Ecto neural progenitor cell (in vitro differentiated cells): ENCODE measurements around the gene TMEM169.
A peak's percentile ranks its signal among the peaks of the same experiment; 100 is the strongest.
"Not testable (repeated sequence)": the region's sequence is repeated elsewhere in the genome, so short reads cannot be mapped to it uniquely, and the experiment has no call there.

Experiments used
- DNase-seq: peaks from one replicate; pipeline ENCODE4 v3.0.0-alpha.2; 2018; ENCODE audit warnings: low spot score

TMEM169 gene

GRCh38 chr2:216071111-216071851 is 10.4 kb upstream of the TMEM169 start:
- DNase-seq: no peak

- DNase-seq: no peak
These were observed 9.2 kb upstream of the TMEM169 start for GRCh38 chr2:216072473-216072872.

- DNase-seq: no peak
These were observed 7.9 kb upstream of the TMEM169 start for GRCh38 chr2:216073773-216074172.

GRCh38 chr2:216074380-216074779 is 7.3 kb upstream of the TMEM169 start:
- DNase-seq: no peak

GRCh38 chr2:216074794-216075193 is 6.9 kb upstream of the TMEM169 start:
- DNase-seq: no peak

- DNase-seq: no peak
These were observed 5.9 kb upstream of the TMEM169 start for GRCh38 chr2:216075510-216076485.

GRCh38 chr2:216078776-216079175 is 2.9 kb upstream of the TMEM169 start:
- no peak for DNase-seq

GRCh38 chr2:216080048-216080447 is 1.7 kb upstream of the TMEM169 start:
- not testable (repeated sequence) for DNase-seq

- DNase-seq: no peak
These were observed 707 bp upstream of the TMEM169 start for GRCh38 chr2:216081012-216081411.

- DNase-seq: peak; percentile 52
These were observed 495 bp downstream of the TMEM169 start for GRCh38 chr2:216082117-216082711.

- peak; percentile 50 for DNase-seq
These were observed 1.1 kb downstream of the TMEM169 start for GRCh38 chr2:216082805-216083204.

GRCh38 chr2:216083464-216084281 is 2.0 kb downstream of the TMEM169 start:
- peak; percentile 81 for DNase-seq

- DNase-seq: no peak
These were observed 2.8 kb downstream of the TMEM169 start for GRCh38 chr2:216084547-216084946.

GRCh38 chr2:216086207-216086893 is 4.6 kb downstream of the TMEM169 start:
- no peak for DNase-seq

- no peak for DNase-seq
These were observed 8.7 kb downstream of the TMEM169 start for GRCh38 chr2:216090369-216090786.

- no peak for DNase-seq
These were observed 10.9 kb downstream of the TMEM169 start for GRCh38 chr2:216092646-216093045.

GRCh38 chr2:216094701-216095100 is 13.0 kb downstream of the TMEM169 start:
- no peak for DNase-seq

GRCh38 chr2:216098421-216099334 is 17.0 kb downstream of the TMEM169 start:
- DNase-seq: no peak

GRCh38 chr2:216101109-216101508 is 19.4 kb downstream of the TMEM169 start:
- no peak for DNase-seq

GRCh38 chr2:216103213-216103612 is 21.5 kb downstream of the TMEM169 start:
- no peak for DNase-seq
